Neural cell (in vitro differentiated cells): ENCODE data around the gene MSL2. TPM values are rescaled to one million over a fixed set of nuclear protein-coding genes. Genes with fewer than 3 reads are reported as not detected.

Experiments
- H2AFZ ChIP-seq: fragments of 200-600, 300-800 bp; sonication (generic), shearing (Covaris generic); 2 replicates; pipeline ENCODE4 v1.6.0; 2014; ENCODE audit warnings: low read depth, mild to moderate bottlenecking, antibody characterized with exemption, low read length, moderate library complexity
- H3F3A ChIP-seq: fragments of 200-600 bp; shearing (Covaris generic); 2 replicates; pipeline ENCODE4 v1.6.1; 2016; ENCODE audit warnings: mild to moderate bottlenecking, moderate library complexity, mixed read lengths, antibody characterized with exemption, low read length; ENCODE audit not compliant: insufficient read depth, poor library complexity, severe bottlenecking
- H3K27ac ChIP-seq: fragments of 200-600, 300-800 bp; sonication (generic), shearing (Covaris generic); 2 replicates; pipeline ENCODE4 v1.5.1; 2014; ENCODE audit warnings: mild to moderate bottlenecking, low read length, moderate library complexity
- H3K27me3 ChIP-seq: fragments of 300-800, 200-600 bp; sonication (generic), shearing (Covaris generic); 2 replicates; pipeline ENCODE4 v1.6.0; 2014; ENCODE audit warnings: mild to moderate bottlenecking, low read depth, low read length, moderate library complexity; ENCODE audit not compliant: insufficient read depth
- H3K36me3 ChIP-seq: fragments of 300-800, 200-600 bp; sonication (generic), shearing (Covaris generic); 2 replicates; pipeline ENCODE4 v1.5.1; 2014; ENCODE audit warnings: mild to moderate bottlenecking, antibody characterized with exemption, low read length, moderate library complexity; ENCODE audit not compliant: insufficient read depth
- H3K4me2 ChIP-seq: fragments of 300-800, 200-600 bp; sonication (generic), shearing (Covaris generic); 2 replicates; pipeline ENCODE4 v1.6.0; 2014; ENCODE audit warnings: mild to moderate bottlenecking, low read length
- H3K4me3 ChIP-seq: fragments of 300-800, 200-600 bp; sonication (generic), shearing (Covaris generic); 2 replicates; pipeline ENCODE4 v1.5.1; 2014; ENCODE audit warnings: mild to moderate bottlenecking, low read length, moderate library complexity
- H3K79me2 ChIP-seq: fragments of 200-600 bp; shearing (Covaris generic); replicated peaks from 2 replicates; pipeline ENCODE4 v1.6.0; 2014; ENCODE audit warnings: mild to moderate bottlenecking, low read length, moderate library complexity; ENCODE audit not compliant: insufficient read depth
- H3K9ac ChIP-seq: fragments of 300-800, 200-600 bp; sonication (generic), shearing (Covaris generic); 2 replicates; pipeline ENCODE4 v1.6.1; 2016; ENCODE audit warnings: mild to moderate bottlenecking, low read length, mixed read lengths
- H3K9me2 ChIP-seq: fragments of 200-600 bp; shearing (Covaris generic); 2 replicates; pipeline ENCODE4 v1.6.1; 2016; ENCODE audit warnings: mild to moderate bottlenecking, low read length, mixed read lengths; ENCODE audit not compliant: insufficient read depth
- H3K9me3 ChIP-seq: fragments of 200-600, 300-800 bp; sonication (generic), shearing (Covaris generic); 2 replicates; pipeline ENCODE4 v1.6.1; 2016; ENCODE audit warnings: mild to moderate bottlenecking, mixed run types, low read length, moderate library complexity, mixed read lengths
- H4K20me1 ChIP-seq: fragments of 200-600 bp; shearing (Covaris generic); 2 replicates; pipeline ENCODE4 v1.6.1; 2016; ENCODE audit warnings: mild to moderate bottlenecking, mixed run types; ENCODE audit not compliant: insufficient read depth
- EP300 ChIP-seq: fragments of 450-650 bp; conservative IDR thresholded peaks from 2 replicates; pipeline ENCODE4 v1.6.1; 2014; ENCODE audit warnings: antibody characterized with exemption, mild to moderate bottlenecking, moderate library complexity; ENCODE audit not compliant: poor library complexity, severe bottlenecking
- EZH2 ChIP-seq: fragments of 200-600, 300-800 bp; shearing (Covaris generic), sonication (generic); IDR thresholded peaks from 2 replicates; pipeline ENCODE4 v1.6.1; 2014; ENCODE audit warnings: antibody characterized with exemption, low read length, borderline replicate concordance, mild to moderate bottlenecking; ENCODE audit not compliant: insufficient read depth, poor library complexity, severe bottlenecking
- MXI1 ChIP-seq: fragments of 450-650 bp; conservative IDR thresholded peaks from 2 replicates; pipeline ENCODE4 v1.6.1; 2014; ENCODE audit warnings: antibody characterized with exemption, mild to moderate bottlenecking; ENCODE audit not compliant: poor library complexity, severe bottlenecking
- POLR2AphosphoS5 ChIP-seq: IDR thresholded peaks from 2 replicates; pipeline ENCODE4 v1.6.1; 2012
- RAD21 ChIP-seq: fragments of 450-650 bp; conservative IDR thresholded peaks from 2 replicates; pipeline ENCODE4 v1.6.1; 2014; ENCODE audit warnings: antibody characterized with exemption, mild to moderate bottlenecking, moderate library complexity
- SMC3 ChIP-seq: fragments of 450-650 bp; conservative IDR thresholded peaks from 2 replicates; pipeline ENCODE4 v1.6.1; 2014; ENCODE audit warnings: antibody characterized with exemption, mild to moderate bottlenecking, moderate library complexity; ENCODE audit not compliant: poor library complexity
- TAF1 ChIP-seq: IDR thresholded peaks from 2 replicates; pipeline ENCODE4 v1.6.1; 2012; ENCODE audit warnings: low read depth
- polyA plus RNA-seq: library from polyadenylated mRNA; depleted of rRNA; stranded (reverse); fragments of >200 nt; gene quantifications from 2 replicates; pipeline ENCODE4 v1.2.3, GENCODE V29; 2014
- TF ChIP-seq, protein P1 (sequence below): IDR thresholded peaks from 2 replicates; pipeline ENCODE4 v1.6.1; 2012; ENCODE audit warnings: borderline replicate concordance
- TF ChIP-seq, protein P2 (sequence below): fragments of 450-650 bp; IDR thresholded peaks from 2 replicates; pipeline ENCODE4 v1.5.1; 2014; ENCODE audit warnings: antibody characterized with exemption, mild to moderate bottlenecking, moderate library complexity; ENCODE audit not compliant: poor library complexity, severe bottlenecking

The MSL2 gene
- polyA plus RNA-seq, 1 donor from 2014 or later: 12.8 TPM

DNA sequence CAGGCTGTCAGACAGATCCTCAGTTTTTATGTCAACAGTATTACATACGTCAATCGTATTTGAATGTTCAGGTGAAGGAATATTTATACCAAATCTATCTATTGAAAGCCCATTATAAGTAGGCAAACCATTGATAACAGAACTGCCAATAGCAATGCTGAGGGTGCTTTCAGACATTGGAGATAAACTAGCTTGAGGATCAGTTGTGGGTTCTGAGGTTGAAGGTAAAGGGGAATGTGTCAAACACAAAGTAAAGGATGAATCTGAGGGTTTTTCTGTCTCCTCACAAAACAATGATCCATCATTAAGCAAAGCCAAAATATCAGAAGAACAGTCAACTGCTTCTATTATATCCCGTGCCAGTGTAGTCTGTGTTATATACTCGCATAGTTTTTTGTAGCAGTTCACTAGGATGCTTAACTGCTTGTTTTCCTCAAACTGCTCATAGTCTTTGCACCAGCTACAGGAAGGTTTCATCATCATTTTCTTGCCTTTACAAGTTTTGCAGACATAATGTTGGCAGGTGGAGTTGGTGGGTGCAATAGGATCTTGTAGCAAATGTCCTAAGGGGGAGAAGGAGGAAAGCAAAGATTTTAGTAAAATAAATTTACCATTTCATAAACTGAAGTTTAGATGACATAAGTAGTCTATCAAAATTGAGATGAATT is 43.8 kb downstream of the MSL2 start:
- TF ChIP-seq, protein P1, sequence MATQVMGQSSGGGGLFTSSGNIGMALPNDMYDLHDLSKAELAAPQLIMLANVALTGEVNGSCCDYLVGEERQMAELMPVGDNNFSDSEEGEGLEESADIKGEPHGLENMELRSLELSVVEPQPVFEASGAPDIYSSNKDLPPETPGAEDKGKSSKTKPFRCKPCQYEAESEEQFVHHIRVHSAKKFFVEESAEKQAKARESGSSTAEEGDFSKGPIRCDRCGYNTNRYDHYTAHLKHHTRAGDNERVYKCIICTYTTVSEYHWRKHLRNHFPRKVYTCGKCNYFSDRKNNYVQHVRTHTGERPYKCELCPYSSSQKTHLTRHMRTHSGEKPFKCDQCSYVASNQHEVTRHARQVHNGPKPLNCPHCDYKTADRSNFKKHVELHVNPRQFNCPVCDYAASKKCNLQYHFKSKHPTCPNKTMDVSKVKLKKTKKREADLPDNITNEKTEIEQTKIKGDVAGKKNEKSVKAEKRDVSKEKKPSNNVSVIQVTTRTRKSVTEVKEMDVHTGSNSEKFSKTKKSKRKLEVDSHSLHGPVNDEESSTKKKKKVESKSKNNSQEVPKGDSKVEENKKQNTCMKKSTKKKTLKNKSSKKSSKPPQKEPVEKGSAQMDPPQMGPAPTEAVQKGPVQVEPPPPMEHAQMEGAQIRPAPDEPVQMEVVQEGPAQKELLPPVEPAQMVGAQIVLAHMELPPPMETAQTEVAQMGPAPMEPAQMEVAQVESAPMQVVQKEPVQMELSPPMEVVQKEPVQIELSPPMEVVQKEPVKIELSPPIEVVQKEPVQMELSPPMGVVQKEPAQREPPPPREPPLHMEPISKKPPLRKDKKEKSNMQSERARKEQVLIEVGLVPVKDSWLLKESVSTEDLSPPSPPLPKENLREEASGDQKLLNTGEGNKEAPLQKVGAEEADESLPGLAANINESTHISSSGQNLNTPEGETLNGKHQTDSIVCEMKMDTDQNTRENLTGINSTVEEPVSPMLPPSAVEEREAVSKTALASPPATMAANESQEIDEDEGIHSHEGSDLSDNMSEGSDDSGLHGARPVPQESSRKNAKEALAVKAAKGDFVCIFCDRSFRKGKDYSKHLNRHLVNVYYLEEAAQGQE: no peak
- TF ChIP-seq POLR2AphosphoS5 (no peak), RAD21 (no peak), MXI1 (no peak), EZH2 (no peak), SMC3 (no peak), TAF1 (no peak), EP300 (no peak)
- TF ChIP-seq, protein P2, sequence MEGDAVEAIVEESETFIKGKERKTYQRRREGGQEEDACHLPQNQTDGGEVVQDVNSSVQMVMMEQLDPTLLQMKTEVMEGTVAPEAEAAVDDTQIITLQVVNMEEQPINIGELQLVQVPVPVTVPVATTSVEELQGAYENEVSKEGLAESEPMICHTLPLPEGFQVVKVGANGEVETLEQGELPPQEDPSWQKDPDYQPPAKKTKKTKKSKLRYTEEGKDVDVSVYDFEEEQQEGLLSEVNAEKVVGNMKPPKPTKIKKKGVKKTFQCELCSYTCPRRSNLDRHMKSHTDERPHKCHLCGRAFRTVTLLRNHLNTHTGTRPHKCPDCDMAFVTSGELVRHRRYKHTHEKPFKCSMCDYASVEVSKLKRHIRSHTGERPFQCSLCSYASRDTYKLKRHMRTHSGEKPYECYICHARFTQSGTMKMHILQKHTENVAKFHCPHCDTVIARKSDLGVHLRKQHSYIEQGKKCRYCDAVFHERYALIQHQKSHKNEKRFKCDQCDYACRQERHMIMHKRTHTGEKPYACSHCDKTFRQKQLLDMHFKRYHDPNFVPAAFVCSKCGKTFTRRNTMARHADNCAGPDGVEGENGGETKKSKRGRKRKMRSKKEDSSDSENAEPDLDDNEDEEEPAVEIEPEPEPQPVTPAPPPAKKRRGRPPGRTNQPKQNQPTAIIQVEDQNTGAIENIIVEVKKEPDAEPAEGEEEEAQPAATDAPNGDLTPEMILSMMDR: no peak
- H3K9me3 ChIP-seq: no peaks in the 10 kb centered on the region
- H3K27ac ChIP-seq: no peak overlapping the region
- no peak overlapping the region for H2AFZ ChIP-seq
- H3F3A ChIP-seq: no peaks in the 10 kb centered on the region
- no peak overlapping the region for H3K4me3 ChIP-seq
- peaks cover 16% of the 10 kb centered on the region for H3K36me3 ChIP-seq
- H4K20me1 ChIP-seq: no peaks in the 10 kb centered on the region
- H3K4me2 ChIP-seq: no peak overlapping the region
- no peaks in the 10 kb centered on the region for H3K9me2 ChIP-seq
- peaks cover 68% of the 10 kb centered on the region for H3K79me2 ChIP-seq
- no peak overlapping the region for H3K9ac ChIP-seq
- H3K27me3 ChIP-seq: no peaks in the 10 kb centered on the region

GRCh38 chr3:136151219-136151618 is 44.9 kb downstream of the MSL2 start:
- no peak overlapping the region for H3K4me2 ChIP-seq
- H3K27ac ChIP-seq: no peak overlapping the region
- peaks cover 62% of the 10 kb centered on the region for H3K79me2 ChIP-seq
- peaks cover 16% of the 10 kb centered on the region for H3K36me3 ChIP-seq
- H3F3A ChIP-seq: no peaks in the 10 kb centered on the region
- H2AFZ ChIP-seq: no peak overlapping the region
- H3K4me3 ChIP-seq: no peak overlapping the region
- no peaks in the 10 kb centered on the region for H3K9me3 ChIP-seq
- no peak overlapping the region for H3K9ac ChIP-seq
- H3K9me2 ChIP-seq: no peaks in the 10 kb centered on the region
- H4K20me1 ChIP-seq: no peaks in the 10 kb centered on the region
- H3K27me3 ChIP-seq: no peaks in the 10 kb centered on the region
- TF ChIP-seq, protein P2: no peak
- TF ChIP-seq MXI1: no peak
- no peak for TF ChIP-seq RAD21
- no peak for TF ChIP-seq SMC3
- TF ChIP-seq EP300: no peak
- TF ChIP-seq TAF1: no peak
- TF ChIP-seq, protein P1: no peak
- no peak for TF ChIP-seq EZH2
- no peak for TF ChIP-seq POLR2AphosphoS5
